Ovary (tissue), 3 donors: ENCODE results near the gene BRD4.

ENCODE experiments used
- EP300 ChIP-seq: sonication (generic); formaldehyde crosslinking; IDR thresholded peaks from one replicate; pipeline ENCODE4 v1.6.1; 2017; ENCODE audit warnings: antibody characterized with exemption
- POLR2A ChIP-seq: fragments of 450-650 bp; IDR thresholded peaks from one replicate; pipeline ENCODE4 v1.6.1; 2017; ENCODE audit warnings: antibody characterized with exemption, mild to moderate bottlenecking, moderate library complexity
- TF ChIP-seq, protein P1 (sequence below), 3 donors: fragments of 450-650 bp in 2 of 3; fragments of 200-600 bp in 1 of 3; IDR thresholded peaks; one replicate each; pipeline versions ENCODE4 v1.5.1 to v1.8.0; 2016 to 2022; ENCODE audit warnings: antibody characterized with exemption in 3 of 3, mild to moderate bottlenecking in 1 of 3
- donor health status: DM: no; HTN: no; CAD: no.

DNA sequence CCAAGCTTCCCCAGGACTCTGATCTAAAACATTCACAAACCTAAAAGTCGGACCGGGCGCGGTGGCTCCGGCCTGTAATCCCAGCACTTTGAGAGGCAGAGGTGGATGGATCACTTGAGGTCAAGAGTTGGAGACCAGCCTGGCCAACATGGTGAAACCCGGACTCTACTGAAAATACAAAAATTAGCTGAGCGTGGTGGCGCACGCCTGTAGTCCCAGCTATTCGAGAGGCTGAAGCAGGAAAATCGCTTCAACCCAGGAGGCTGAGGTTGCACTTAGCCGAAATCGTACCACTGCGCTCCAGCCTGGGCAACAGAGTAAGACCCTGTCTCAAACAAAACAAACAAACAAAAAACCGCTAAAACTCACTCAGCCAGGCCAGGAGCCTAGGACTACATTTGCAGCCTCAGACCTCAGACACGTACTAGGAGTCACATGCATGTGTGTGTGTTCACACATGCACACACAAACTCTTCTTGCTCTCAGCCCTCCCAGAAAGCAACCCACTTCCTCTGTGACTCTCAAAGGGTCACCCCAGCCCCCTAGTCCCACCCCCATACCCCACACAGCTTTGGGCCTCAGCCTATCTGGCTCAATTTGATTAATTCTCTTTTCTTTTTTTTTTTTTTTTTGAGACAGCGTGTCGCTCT, 130.8 kb downstream of the BRD4 start:
- TF ChIP-seq, protein P1, sequence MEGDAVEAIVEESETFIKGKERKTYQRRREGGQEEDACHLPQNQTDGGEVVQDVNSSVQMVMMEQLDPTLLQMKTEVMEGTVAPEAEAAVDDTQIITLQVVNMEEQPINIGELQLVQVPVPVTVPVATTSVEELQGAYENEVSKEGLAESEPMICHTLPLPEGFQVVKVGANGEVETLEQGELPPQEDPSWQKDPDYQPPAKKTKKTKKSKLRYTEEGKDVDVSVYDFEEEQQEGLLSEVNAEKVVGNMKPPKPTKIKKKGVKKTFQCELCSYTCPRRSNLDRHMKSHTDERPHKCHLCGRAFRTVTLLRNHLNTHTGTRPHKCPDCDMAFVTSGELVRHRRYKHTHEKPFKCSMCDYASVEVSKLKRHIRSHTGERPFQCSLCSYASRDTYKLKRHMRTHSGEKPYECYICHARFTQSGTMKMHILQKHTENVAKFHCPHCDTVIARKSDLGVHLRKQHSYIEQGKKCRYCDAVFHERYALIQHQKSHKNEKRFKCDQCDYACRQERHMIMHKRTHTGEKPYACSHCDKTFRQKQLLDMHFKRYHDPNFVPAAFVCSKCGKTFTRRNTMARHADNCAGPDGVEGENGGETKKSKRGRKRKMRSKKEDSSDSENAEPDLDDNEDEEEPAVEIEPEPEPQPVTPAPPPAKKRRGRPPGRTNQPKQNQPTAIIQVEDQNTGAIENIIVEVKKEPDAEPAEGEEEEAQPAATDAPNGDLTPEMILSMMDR (IDR thresholded peaks at IDR 0.05) = no peak
- TF ChIP-seq POLR2A = no peak
- TF ChIP-seq EP300 = no peak
